Measurements from ENCODE around the gene BAK1. TPM values are rescaled to one million over a fixed set of nuclear protein-coding genes. Genes with fewer than 3 reads are reported as not detected.
A peak's percentile ranks its signal among the peaks of the same experiment; 100 is the strongest.
"Not testable (repeated sequence)": the region's sequence is repeated elsewhere in the genome, so short reads cannot be mapped to it uniquely, and the experiment has no call there.

Gene BAK1
- total RNA-seq, 1 experiment from 2014 or later: 23.7 TPM

DNA sequence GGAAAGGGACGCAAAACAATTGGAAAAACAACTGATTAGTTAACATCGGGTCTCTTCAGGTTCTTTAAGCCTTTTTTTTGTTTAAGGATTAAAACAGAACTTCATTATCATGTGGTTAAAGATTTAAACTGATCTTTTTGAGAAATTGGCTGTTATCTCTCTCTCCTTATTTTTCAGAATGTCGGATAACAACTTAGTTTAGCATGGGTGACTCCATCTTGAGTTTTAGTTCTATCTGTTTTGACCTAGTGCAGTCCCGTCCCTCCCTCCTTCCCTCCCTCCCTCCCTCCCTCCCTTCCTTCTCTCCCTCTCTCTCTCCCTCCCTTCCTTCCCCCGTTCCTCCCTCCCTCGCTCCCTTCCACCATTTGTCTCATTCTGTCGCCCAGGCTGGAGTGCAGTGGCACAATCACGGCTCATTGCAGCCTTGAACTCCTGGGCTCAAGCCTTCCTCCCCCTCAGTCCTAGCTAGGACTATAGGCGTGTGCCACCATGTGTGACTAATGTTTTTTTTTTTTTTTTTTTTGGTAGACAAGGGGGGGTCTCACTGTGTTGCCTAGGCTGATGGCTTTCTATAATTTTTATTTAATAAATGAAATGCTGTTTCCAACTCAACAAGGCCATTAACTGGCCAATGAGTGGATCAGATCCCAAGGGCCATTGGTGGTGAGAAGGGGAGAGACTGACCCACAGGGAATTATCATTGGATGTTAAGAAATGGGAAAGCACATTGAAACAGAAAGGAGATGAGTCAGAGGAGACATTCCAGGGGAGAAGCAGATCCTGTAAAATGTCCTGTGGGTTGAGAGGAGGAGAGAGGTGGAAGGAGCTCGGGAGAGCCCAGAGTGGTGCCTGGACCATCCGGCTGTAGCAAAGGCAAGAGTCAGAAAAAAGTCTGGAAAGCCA is 13.6 kb downstream of the BAK1 start:
- Histone ChIP-seq H3K36me3 (ENCODE audit: low read depth, low read length) (no peaks in the 10 kb centered on the region), H3F3A (ENCODE audit: low read length, unreplicated experiment) (no peaks in the 10 kb centered on the region), H2AFZ (ENCODE audit: low read length) (no peak overlapping the region), H3K4me3 (ENCODE audit: low read length) (no peak overlapping the region), H3K79me2 (ENCODE audit: low read length) (no peaks in the 10 kb centered on the region), H3K4me2 (ENCODE audit: low read length) (no peak overlapping the region), H3K9ac (ENCODE audit: low read length) (no peak overlapping the region), H3K4me1 (ENCODE audit: insufficient read depth, low read length) (peaks cover 21% of the 10 kb centered on the region), H3K27ac (ENCODE audit: low read length) (peak overlapping the region; percentile 27), H3K9me2 (replicated peaks; ENCODE audit: low read length) (no peaks in the 10 kb centered on the region), H3K9me3 (ENCODE audit: low read length) (no peaks in the 10 kb centered on the region), H3K27me3 (ENCODE audit: low read length) (no peaks in the 10 kb centered on the region), H4K20me1 (ENCODE audit: low read length) (no peaks in the 10 kb centered on the region)
- BruUV-seq (replicated peaks): no TSS peak
- ChIA-PET CTCF (no interaction called here), POLR2A (ENCODE audit: unreplicated experiment) (interaction anchor here (0.5 to 0.6 kb wide), 3 partner anchors 10 to 150 kb away, joined by 3 to 11 read pairs (median 7); no protein-coding TSS in a partner anchor)
- no peak for TF ChIP-seq EZH2 (IDR thresholded peaks at IDR 0.05; ENCODE audit: low read length, unreplicated experiment)
- no peak for TF ChIP-seq CTCF (conservative IDR thresholded peaks at IDR 0.05; ENCODE audit: low read depth, low read length)
- TF ChIP-seq EZH2phosphoT487 (IDR thresholded peaks at IDR 0.05; ENCODE audit: borderline replicate concordance, low read length): no peak
- DNase-seq (peak; percentile 61), ATAC-seq (peak; percentile 23)
- intact Hi-C loops (cut with micrococcal nuclease): no loop called here

DNA sequence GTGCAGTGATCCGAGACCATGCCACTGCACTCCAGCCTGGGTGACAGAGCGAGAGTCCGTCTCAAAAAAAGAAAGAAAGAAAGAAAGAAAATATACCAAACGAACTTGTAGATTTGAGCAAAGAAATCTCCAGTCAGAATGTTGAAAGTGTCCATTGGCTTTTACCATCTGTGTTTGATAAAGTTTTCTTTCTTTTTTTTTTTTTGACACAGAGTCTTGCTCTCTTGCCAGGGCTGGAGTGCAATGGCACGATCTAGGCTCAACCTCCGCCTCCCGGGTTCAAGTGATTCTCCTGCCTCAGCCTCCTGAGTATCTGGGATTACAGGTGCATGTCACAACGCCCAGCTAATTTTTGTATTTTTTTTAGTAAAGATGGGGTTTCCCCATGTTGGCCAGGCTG is 21.3 kb downstream of the BAK1 start:
- no peak for DNase-seq
- TF ChIP-seq CTCF (conservative IDR thresholded peaks at IDR 0.05; ENCODE audit: low read depth, low read length) (no peak), EZH2phosphoT487 (IDR thresholded peaks at IDR 0.05; ENCODE audit: borderline replicate concordance, low read length) (no peak), EZH2 (IDR thresholded peaks at IDR 0.05; ENCODE audit: low read length, unreplicated experiment) (no peak)
- Histone ChIP-seq H3K4me1 (ENCODE audit: insufficient read depth, low read length) (peaks cover 15% of the 10 kb centered on the region), H3K36me3 (ENCODE audit: low read depth, low read length) (no peaks in the 10 kb centered on the region; the same call in 1 of the 2 replicates), H3K9me3 (ENCODE audit: low read length) (no peaks in the 10 kb centered on the region), H3K9me2 (replicated peaks; ENCODE audit: low read length) (no peaks in the 10 kb centered on the region), H3K4me3 (ENCODE audit: low read length) (no peak overlapping the region), H3K9ac (ENCODE audit: low read length) (no peak overlapping the region), H3F3A (ENCODE audit: low read length, unreplicated experiment) (no peaks in the 10 kb centered on the region), H4K20me1 (ENCODE audit: low read length) (no peaks in the 10 kb centered on the region), H3K4me2 (ENCODE audit: low read length) (no peak overlapping the region), H3K27me3 (ENCODE audit: low read length) (no peaks in the 10 kb centered on the region), H2AFZ (ENCODE audit: low read length) (no peak overlapping the region), H3K27ac (ENCODE audit: low read length) (no peak overlapping the region), H3K79me2 (ENCODE audit: low read length) (no peaks in the 10 kb centered on the region)
- ChIA-PET CTCF (no interaction called here), POLR2A (ENCODE audit: unreplicated experiment) (no interaction called here)
- intact Hi-C loops (cut with micrococcal nuclease): loop anchor here (10.0 kb wide), 1 partner anchor 104 kb away; the partner anchor contains the start of gene ZBTB9
- BruUV-seq (replicated peaks): no TSS peak
- ATAC-seq: no peak

- DNase-seq (no peak), ATAC-seq (peak; percentile 24)
- Histone ChIP-seq H3K79me2 (ENCODE audit: low read length) (no peaks in the 10 kb centered on the region), H3K36me3 (ENCODE audit: low read depth, low read length) (no peaks in the 10 kb centered on the region; the same call in 1 of the 2 replicates), H3K4me1 (ENCODE audit: insufficient read depth, low read length) (peaks cover 18% of the 10 kb centered on the region), H3K9me2 (replicated peaks; ENCODE audit: low read length) (no peaks in the 10 kb centered on the region), H3K27ac (ENCODE audit: low read length) (peak overlapping the region; percentile 94), H3F3A (ENCODE audit: low read length, unreplicated experiment) (no peaks in the 10 kb centered on the region), H2AFZ (ENCODE audit: low read length) (no peak overlapping the region), H4K20me1 (ENCODE audit: low read length) (no peaks in the 10 kb centered on the region), H3K9ac (ENCODE audit: low read length) (peak overlapping the region; percentile 76), H3K4me2 (ENCODE audit: low read length) (peak overlapping the region; percentile 46; the same call in 1 of the 2 replicates), H3K4me3 (ENCODE audit: low read length) (no peak overlapping the region), H3K27me3 (ENCODE audit: low read length) (no peaks in the 10 kb centered on the region), H3K9me3 (ENCODE audit: low read length) (no peaks in the 10 kb centered on the region)
- intact Hi-C loops (cut with micrococcal nuclease): loop anchor here (10.0 kb wide), 1 partner anchor 103 kb away; the partner anchor contains the start of gene ZBTB9
- ChIA-PET CTCF (no interaction called here), POLR2A (ENCODE audit: unreplicated experiment) (no interaction called here)
- TF ChIP-seq CTCF (conservative IDR thresholded peaks at IDR 0.05; ENCODE audit: low read depth, low read length) (no peak), EZH2 (IDR thresholded peaks at IDR 0.05; ENCODE audit: low read length, unreplicated experiment) (no peak), EZH2phosphoT487 (IDR thresholded peaks at IDR 0.05; ENCODE audit: borderline replicate concordance, low read length) (no peak)
- no TSS peak for BruUV-seq (replicated peaks)
Measured at GRCh38 chr6:33557376-33557775, 22.7 kb downstream of the BAK1 start.

GRCh38 chr6:33552883-33553282 is 27.2 kb downstream of the BAK1 start:
- peak; percentile 48 for DNase-seq
- H3K9me2 ChIP-seq (replicated peaks; ENCODE audit: low read length); BruUV-seq (replicated peaks); H3K4me3 ChIP-seq (ENCODE audit: low read length); H4K20me1 ChIP-seq (ENCODE audit: low read length); POLR2A ChIA-PET (ENCODE audit: unreplicated experiment); H3K79me2 ChIP-seq (ENCODE audit: low read length); CTCF ChIA-PET; H3K4me2 ChIP-seq (ENCODE audit: low read length); H3F3A ChIP-seq (ENCODE audit: low read length, unreplicated experiment); H3K27me3 ChIP-seq (ENCODE audit: low read length); H2AFZ ChIP-seq (ENCODE audit: low read length); H3K36me3 ChIP-seq (ENCODE audit: low read depth, low read length); H3K9me3 ChIP-seq (ENCODE audit: low read length); H3K9ac ChIP-seq (ENCODE audit: low read length); ATAC-seq: not testable (repeated sequence)
- Histone ChIP-seq H3K27ac (ENCODE audit: low read length) (peak overlapping the region; percentile 18; the same call in 1 of the 2 replicates), H3K4me1 (ENCODE audit: insufficient read depth, low read length) (peaks cover 16% of the 10 kb centered on the region)
- intact Hi-C loops (cut with micrococcal nuclease): loop anchor here (10.0 kb wide), 1 partner anchor 98 kb away; the partner anchor contains the start of gene ZBTB9

All from PC-3 (cell line).